Measurements from ENCODE around the gene IQCH.

DNA sequence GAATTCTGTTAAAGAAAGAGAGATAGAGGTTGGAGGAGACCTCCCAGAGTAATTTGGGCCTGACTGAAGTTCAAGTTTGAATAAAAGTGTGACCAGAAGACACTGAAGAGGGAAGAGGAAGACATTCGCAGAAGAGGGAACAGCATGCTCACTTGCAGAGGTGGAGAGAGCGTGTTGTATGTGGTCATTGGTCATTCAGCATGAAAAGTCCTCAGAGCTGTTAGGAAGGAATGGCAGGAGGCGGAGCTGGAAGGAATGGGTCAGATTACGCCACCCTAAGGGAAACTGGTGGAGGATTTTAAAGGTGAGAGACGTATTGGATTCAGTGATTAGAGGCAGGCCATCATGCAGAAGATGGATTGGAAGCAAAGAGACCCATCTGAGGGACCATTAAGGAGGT is 41.6 kb downstream of the IQCH start:
- TF ChIP-seq CTCF (conservative IDR thresholded peaks at IDR 0.05) (no peak), ZFX (IDR thresholded peaks at IDR 0.05) (no peak)
